KOPT-K1 (cell line): ENCODE measurements around the gene SHANK1.

ENCODE experiments used
- H3K27ac ChIP-seq: fragments of 200-600 bp; sonication (generic); 2 replicates; pipeline ENCODE4 v1.5.1; 2016; ENCODE audit warnings: antibody characterized with exemption, mild to moderate bottlenecking, low read depth, low read length; ENCODE audit not compliant: poor library complexity, severe bottlenecking
- H3K36me3 ChIP-seq: fragments of 200-600 bp; sonication (generic); 2 replicates; pipeline ENCODE4 v1.5.1; 2017; ENCODE audit warnings: antibody characterized with exemption, mild to moderate bottlenecking, low read length, moderate library complexity; ENCODE audit not compliant: insufficient read depth
- H3K9me3 ChIP-seq: fragments of 200-600 bp; sonication (generic); 2 replicates; pipeline ENCODE4 v1.5.1; 2017; ENCODE audit warnings: antibody characterized with exemption, low read length, mild to moderate bottlenecking; ENCODE audit not compliant: insufficient read depth, poor library complexity, severe bottlenecking

The SHANK1 gene

GRCh38 chr19:50651174-50651573 lies 68.4 kb downstream of the SHANK1 start:
- H3K27ac ChIP-seq = no peak overlapping the region
- H3K9me3 ChIP-seq = no peaks in the 10 kb centered on the region
- H3K36me3 ChIP-seq = no peaks in the 10 kb centered on the region

- H3K9me3 ChIP-seq = no peaks in the 10 kb centered on the region
- no peaks in the 10 kb centered on the region for H3K36me3 ChIP-seq
- H3K27ac ChIP-seq = no peak within 1 kb of the TSS
These were observed 69.9 kb downstream of the SHANK1 start, which contains the start of gene C19orf81 for GRCh38 chr19:50649433-50650391. Gene C19orf81, plus strand, starts transcription at chr19:50649445. Its CDS starts 0 bp downstream, at chr19:50649445.

GRCh38 chr19:50648659-50649058 lies 70.9 kb downstream of the SHANK1 start:
- Histone ChIP-seq H3K36me3 (no peaks in the 10 kb centered on the region), H3K27ac (no peak overlapping the region), H3K9me3 (no peaks in the 10 kb centered on the region)

- no peaks in the 10 kb centered on the region for H3K36me3 ChIP-seq
- H3K9me3 ChIP-seq = no peaks in the 10 kb centered on the region
- no peak overlapping the region for H3K27ac ChIP-seq
These were observed 71.6 kb downstream of the SHANK1 start for GRCh38 chr19:50647879-50648615.

GRCh38 chr19:50646074-50646807 lies 73.4 kb downstream of the SHANK1 start:
- no peaks in the 10 kb centered on the region for H3K9me3 ChIP-seq
- H3K27ac ChIP-seq = no peak overlapping the region
- H3K36me3 ChIP-seq = no peaks in the 10 kb centered on the region

GRCh38 chr19:50645107-50645506 lies 74.5 kb downstream of the SHANK1 start:
- no peaks in the 10 kb centered on the region for H3K9me3 ChIP-seq
- H3K27ac ChIP-seq = no peak overlapping the region
- no peaks in the 10 kb centered on the region for H3K36me3 ChIP-seq

GRCh38 chr19:50644315-50644915 lies 75.2 kb downstream of the SHANK1 start:
- no peak overlapping the region for H3K27ac ChIP-seq
- H3K36me3 ChIP-seq = no peaks in the 10 kb centered on the region
- H3K9me3 ChIP-seq = no peaks in the 10 kb centered on the region

GRCh38 chr19:50640368-50640767 lies 79.2 kb downstream of the SHANK1 start:
- peaks cover 4% of the 10 kb centered on the region for H3K9me3 ChIP-seq
- H3K27ac ChIP-seq = no peak overlapping the region

GRCh38 chr19:50639121-50640112 lies 80.2 kb downstream of the SHANK1 start, which contains the start of gene SYT3:
Gene SYT3, minus strand, starts transcription at chr19:50639881. Its CDS starts 2,470 bp downstream, at chr19:50637411.
- no peak within 1 kb of the TSS for H3K27ac ChIP-seq
- no peaks in the 10 kb centered on the region for H3K36me3 ChIP-seq
- H3K9me3 ChIP-seq = peaks cover 13% of the 10 kb centered on the region

More at GRCh38 chr19:50640368-50640767, 79.2 kb downstream of the SHANK1 start:
- no peaks in the 10 kb centered on the region for H3K36me3 ChIP-seq

GRCh38 chr19:50638600-50638999 lies 81.0 kb downstream of the SHANK1 start:
- Histone ChIP-seq H3K27ac (no peak overlapping the region), H3K36me3 (no peaks in the 10 kb centered on the region), H3K9me3 (peaks cover 21% of the 10 kb centered on the region)

- Histone ChIP-seq H3K27ac (no peak overlapping the region), H3K9me3 (peaks cover 25% of the 10 kb centered on the region), H3K36me3 (no peaks in the 10 kb centered on the region)
These were observed 83.1 kb downstream of the SHANK1 start for GRCh38 chr19:50636317-50637085.

GRCh38 chr19:50633973-50634372 lies 85.6 kb downstream of the SHANK1 start:
- peaks cover 25% of the 10 kb centered on the region for H3K9me3 ChIP-seq
- H3K36me3 ChIP-seq = no peaks in the 10 kb centered on the region

GRCh38 chr19:50633359-50633758 lies 86.2 kb downstream of the SHANK1 start:
- Histone ChIP-seq H3K36me3 (no peaks in the 10 kb centered on the region), H3K27ac (no peak overlapping the region), H3K9me3 (peaks cover 25% of the 10 kb centered on the region)

More at GRCh38 chr19:50633973-50634372, 85.6 kb downstream of the SHANK1 start:
- H3K27ac ChIP-seq = no peak overlapping the region
